GM18508 (cell line): ENCODE measurements around the gene TMEM258.

ENCODE experiments used
- ATAC-seq: cut with Tn5 transposase; IDR thresholded peaks from one replicate; pipeline ENCODE4 v1.9.1; 2021; ENCODE audit warnings: moderate number of reproducible peaks; ENCODE audit not compliant: insufficient read depth, unreplicated experiment

TMEM258 gene

DNA sequence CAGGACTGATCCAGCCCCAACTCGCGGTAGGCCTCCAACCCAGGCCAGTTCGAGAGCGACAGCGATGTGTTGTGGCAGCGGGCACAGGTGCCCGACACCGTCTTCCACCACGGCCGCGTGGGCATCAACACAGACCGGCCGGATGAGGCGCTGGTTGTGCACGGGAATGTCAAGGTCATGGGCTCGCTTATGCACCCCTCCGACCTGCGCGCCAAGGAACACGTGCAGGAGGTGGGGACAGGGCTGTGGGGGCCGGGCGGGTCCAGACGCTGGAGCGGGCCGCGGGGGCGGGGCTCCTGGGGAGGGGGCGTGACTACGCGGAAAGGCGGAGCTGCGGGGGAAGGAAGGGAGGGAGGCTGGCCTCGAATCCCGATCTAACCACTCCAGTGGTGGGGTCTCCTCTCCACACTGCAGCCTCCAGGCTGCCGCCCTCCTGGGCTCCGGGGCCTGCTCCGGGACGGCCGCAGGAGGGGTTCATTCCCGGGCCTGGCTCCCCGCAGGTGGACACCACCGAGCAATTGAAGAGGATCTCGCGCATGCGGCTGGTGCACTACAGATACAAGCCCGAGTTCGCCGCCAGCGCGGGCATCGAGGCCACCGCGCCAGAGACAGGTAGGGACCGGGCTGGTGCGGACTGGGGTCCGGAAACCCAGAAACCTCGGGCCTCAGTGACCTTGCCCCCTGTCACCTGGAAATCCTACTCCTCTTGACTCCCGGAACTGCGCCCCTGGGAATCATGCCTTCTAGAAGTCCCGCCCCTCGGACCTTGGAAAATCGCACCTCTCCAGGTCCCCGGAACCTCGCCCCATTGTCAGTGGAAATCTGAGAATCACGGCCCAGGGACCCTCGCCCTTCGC lies 14.9 kb downstream of the TMEM258 start:
- no peak for ATAC-seq

DNA sequence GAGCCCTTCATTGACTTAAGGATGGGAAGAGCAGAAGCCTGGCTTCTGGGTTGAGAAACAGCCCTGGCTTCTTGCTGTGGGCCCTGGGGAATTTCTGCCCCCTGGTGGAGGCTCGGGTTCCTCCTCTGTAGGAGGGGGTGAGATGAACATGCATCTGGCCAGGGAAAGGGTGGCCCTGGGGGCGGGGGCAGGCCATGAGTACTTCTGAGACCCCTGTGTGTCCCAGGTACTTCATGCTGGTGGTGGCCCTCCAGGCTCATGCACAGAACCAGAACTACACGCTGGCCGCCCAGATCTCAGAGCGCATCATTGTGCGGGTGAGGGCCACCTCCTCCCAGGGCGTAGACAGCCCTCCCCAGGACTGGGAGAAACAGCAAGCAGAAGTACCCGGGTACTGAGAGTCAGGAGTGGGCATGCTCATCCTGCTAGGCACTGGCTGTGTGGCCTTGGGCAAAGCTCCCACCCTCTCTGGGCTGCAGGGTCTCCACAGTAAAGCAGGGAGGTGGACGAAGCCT lies 15.8 kb downstream of the TMEM258 start:
- ATAC-seq = no peak

- ATAC-seq = no peak
Observed at GRCh38 chr11:61775606-61776554, 16.5 kb downstream of the TMEM258 start.

DNA sequence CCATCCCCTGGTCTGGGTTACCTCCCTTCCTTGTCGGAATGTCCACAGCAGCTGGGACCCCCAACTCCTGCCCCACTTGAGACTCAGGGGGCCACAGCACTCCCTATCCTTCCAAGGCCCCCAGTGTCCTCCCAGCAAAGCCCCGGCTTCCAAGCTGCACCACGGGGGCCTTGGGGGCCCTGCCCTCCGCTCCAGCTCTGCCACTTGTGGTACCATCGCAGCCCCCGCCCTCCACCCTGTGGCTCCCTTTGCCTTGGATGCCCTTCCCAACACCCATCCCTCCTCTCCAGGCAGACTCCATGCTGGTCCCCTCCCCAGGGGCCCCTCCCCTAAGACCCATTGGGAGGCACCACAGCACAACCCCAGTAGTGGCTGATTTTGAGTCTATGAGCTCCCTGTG lies 17.3 kb downstream of the TMEM258 start:
- ATAC-seq = no peak

DNA sequence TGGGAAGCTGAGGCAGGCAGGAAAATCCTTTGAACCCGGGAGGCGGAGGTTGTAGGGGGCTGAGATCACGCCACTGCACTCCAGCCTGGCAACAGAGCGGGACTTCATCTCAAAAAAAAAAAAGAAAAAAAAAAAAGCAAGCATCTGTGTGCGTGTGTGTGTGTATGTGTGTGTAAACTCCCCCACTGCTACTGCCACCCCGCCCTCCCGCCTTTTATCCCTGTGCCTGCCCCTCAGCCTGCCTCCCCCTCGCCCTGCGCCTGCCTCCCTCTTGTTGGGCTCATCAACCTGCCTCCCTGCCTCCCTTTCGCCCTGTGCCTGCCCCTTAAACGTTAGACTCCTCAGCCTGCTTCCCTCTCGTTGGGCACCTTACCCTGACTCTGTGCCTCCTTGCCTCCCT lies 18.0 kb downstream of the TMEM258 start:
- no peak for ATAC-seq

DNA sequence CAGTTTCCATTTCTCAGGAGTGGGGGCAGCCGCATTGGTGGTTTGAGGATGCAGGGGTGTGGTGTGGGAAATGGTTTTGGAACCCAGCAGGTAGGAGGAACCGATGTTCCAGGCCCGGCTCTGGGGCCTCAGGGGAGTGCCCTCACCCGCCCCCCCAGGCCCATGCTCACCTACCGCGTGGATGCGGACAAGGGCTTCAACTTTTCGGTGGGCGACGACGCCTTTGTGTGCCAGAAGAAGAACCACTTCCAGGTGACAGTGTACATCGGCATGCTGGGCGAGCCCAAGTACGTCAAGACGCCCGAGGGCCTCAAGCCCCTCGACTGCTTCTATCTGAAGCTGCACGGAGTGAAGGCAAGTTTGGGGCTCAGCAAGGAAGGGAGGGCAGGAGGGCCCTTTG lies 18.6 kb downstream of the TMEM258 start:
- ATAC-seq = no peak

- ATAC-seq = no peak
Observed at GRCh38 chr11:61773356-61773755, 19.0 kb downstream of the TMEM258 start.

- ATAC-seq = no peak
Observed at GRCh38 chr11:61771985-61772455, 20.4 kb downstream of the TMEM258 start.

DNA sequence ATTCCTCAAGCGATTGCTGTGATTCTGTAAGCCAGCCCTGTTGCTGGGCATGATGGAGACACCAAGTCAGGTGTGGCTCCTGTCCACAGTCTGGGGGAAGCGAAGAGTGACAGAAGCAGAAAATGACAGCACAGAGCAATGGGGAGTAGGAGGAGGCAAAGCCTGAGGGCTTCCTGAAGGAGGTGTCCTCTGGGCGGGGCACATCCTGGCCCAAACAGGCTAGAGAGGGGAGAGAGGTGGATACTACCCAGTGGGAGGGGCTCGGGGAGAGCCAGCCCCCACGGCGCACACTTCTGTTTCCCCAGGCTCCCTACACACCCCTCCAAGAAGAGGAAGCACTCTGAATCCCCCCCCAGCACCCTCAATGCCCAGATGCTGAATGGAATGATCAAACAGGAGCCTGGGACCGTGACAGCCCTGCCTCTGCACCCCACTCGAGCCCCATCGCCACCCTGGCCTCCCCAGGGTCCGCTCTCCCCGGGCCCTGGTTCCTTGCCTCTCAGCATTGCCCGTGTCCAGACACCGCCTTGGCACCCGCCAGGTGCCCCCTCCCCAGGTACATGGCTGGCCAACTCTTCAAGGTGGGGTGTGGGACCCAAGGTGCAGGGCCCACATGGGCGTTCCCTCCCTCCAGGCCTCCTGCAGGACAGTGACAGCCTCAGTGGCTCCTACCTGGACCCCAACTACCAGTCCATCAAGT lies 21.1 kb downstream of the TMEM258 start:
- no peak for ATAC-seq

GRCh38 chr11:61769946-61770683 lies 22.3 kb downstream of the TMEM258 start:
- no peak for ATAC-seq

DNA sequence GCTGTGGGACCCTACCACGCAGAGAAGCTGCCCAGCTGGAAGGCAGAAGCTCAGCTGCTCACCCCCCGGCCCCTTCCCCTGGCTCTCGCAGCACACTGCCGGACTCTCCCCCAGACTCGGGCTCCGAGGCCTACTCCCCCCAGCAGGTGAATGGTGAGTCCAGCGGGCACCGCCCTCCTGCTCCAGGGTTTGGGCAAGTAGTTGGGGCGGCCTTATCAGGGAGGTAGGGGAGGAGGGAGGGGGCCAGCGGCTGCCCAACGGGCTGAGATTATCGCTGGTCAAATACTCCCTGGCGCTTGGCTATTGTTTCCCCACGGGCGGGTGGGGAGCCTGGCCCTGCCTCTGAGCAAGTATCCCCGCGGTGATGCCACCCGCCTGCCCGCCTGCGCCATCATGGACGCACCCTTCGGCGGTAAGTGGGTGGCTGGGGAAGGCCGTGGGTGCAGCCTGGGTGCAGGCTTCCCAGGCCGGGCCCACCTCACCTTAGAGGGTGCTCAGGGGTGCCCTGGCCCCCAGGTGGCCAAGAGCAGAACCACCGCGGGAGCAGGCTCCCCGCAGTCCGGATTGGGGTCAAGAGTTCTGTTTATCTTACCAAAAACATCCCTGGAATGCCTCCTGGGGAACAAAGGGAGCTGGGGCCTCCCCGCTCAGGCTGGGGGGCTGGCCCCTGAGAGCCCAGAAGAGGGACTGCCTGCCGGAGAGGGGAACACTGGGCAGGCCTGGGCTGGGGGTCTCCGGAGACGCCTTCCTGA lies 23.1 kb downstream of the TMEM258 start:
- ATAC-seq = no peak

DNA sequence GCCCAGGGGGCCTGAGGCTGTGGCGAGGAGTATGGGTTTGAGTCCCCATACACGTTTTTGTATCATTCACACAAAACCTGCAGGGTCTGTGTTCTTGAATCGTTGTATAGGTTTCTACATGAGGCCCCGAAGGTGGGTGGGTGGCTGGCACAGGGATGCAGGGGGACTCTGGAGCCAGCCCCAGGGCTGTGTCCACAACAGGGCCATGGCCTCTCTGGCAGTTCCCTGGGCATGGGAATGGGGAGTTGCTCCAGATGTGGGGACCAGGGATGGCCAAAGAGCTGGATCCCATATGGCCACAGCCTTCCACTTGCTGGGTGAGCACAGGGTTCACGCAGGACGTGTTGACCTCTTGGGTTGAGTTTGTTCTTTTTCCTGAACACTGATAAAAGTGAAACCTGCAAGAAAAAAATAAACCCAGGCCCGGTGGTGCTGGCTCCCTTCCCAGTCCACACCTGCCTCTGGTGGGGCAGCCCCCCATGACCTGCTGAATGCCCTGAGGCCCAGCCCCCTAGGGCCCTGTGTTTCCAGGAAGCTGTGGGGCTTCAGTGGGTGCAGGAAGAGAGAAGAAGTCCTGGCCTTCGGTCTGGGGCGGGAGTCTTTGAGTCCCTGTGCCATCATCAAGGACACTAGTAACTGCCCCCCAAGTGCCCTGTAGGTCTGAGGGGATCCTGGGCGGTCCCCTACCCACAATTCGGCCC lies 23.9 kb downstream of the TMEM258 start:
- no peak for ATAC-seq

GRCh38 chr11:61766353-61766841 lies 26.0 kb downstream of the TMEM258 start:
- ATAC-seq = no peak

- no peak for ATAC-seq
Observed at GRCh38 chr11:61765550-61766253, 26.7 kb downstream of the TMEM258 start.

DNA sequence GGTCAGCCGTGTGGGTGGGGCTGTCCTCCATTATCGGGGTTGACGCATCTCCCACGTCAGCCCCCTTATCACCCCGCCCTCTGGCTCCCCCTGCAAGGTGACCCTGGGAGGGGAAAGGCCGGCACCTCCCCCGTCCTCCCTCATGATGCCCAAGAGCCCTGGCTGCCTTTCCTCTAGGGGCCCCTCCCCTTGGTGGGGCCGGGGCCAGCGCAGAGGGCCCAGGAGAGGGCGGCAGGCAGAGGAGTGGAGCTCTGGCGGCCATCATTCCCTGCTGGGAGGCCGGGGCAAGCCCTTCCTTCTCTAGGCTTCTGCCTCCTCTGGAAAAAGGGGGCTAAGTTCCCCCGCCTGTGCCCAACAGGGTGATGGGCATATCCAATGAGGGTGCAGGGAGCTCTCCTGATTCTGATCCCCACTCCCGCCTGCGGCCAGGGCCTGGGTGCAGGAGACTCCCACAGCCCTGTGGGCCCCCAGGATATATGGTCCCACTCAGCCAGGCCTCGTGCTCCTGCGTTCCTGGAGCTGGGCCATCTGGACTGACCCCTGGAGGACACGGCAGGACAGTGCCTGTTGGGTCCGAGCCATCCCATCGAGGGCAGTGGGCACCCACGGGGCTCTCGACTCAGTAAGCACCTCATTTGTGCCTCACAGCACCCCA lies 27.7 kb downstream of the TMEM258 start:
- ATAC-seq = no peak

DNA sequence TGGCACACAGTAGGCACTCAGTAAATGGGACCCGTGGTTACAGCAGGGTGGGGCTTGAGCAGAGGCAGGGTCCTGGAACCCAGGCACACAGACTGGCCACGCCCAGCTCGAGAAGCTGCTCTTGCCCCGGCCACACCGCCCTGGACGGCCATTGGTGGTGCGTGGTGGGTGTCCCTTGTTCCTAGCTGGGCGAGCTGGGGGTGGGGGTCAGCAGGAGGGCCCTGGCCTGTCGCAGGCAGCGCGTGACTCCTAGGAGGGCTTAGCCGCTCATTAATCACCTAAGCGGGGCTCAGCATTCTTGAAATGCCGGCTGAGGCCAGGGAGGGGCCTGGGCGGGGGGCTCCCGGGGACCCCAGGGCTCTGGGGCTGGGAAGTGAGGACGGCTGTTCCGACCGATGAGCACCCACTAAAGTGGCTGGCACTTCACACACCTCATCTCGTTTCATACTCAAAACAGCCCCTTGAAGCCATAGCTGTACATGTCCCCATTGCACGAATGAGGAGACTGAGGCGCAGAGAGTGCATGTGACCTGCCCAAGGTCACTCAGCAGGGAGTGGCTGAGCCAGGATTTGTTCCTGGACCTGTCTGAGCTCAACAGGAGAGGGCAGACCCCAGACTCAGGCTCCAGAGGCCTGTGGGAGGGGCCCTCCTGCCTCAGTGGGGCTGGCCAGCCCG lies 28.3 kb downstream of the TMEM258 start:
- no peak for ATAC-seq

DNA sequence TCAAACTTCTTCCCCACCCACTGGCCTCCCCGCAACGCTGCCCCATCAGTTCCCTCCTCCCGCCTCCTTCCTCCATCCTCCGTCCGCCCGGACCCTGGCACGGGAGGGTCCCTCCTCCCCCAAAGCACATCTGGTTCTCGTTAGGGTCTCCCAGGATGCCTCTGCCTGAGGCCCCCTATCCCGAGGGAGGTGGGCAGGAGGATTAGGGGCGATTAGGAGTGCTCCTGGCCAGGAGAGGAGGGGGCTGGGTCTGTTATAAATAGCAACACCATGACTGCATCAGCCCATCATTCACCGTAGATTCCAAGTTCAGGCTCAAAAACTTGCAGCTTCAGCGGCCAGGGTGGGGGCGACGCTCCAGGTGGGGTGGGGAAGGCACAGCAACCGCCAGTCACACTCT lies 29.6 kb downstream of the TMEM258 start:
- no peak for ATAC-seq
